PFSK-1 (cell line): Measurements from ENCODE around the gene PRKAG2.

Experiments
- FOXP2 ChIP-seq: optimal IDR thresholded peaks from 2 replicates; pipeline ENCODE3; 2011; ENCODE audit warnings: borderline replicate concordance, control low read depth, inconsistent platforms; ENCODE audit not compliant: insufficient read depth; ENCODE audit errors: extremely low read length, extremely low read depth
- POLR2AphosphoS5 ChIP-seq: IDR thresholded peaks from 2 replicates; pipeline ENCODE4 v1.6.1; 2012; ENCODE audit warnings: low read depth, mild to moderate bottlenecking, control low read depth, low read length, moderate library complexity
- SIN3A ChIP-seq: IDR thresholded peaks from 2 replicates; pipeline ENCODE4 v1.6.1; 2012; ENCODE audit warnings: mild to moderate bottlenecking, low read length, moderate library complexity, borderline replicate concordance; ENCODE audit not compliant: insufficient read depth
- TAF1 ChIP-seq: IDR thresholded peaks from 2 replicates; pipeline ENCODE4 v1.6.1; 2012; ENCODE audit warnings: low read length, control low read depth, borderline replicate concordance; ENCODE audit not compliant: insufficient read depth
- TF ChIP-seq, protein P1 (sequence below), 2 experiments: IDR thresholded peaks; 2 replicates each; pipeline versions ENCODE4 v1.6.1 to v1.8.0; 2011 to 2012; ENCODE audit warnings: low read depth in 2 of 2, low read length in 2 of 2, control low read depth in 1 of 2, inconsistent platforms in 1 of 2, mild to moderate bottlenecking in 1 of 2, moderate library complexity in 1 of 2; ENCODE audit not compliant: insufficient read depth in 1 of 2

Gene PRKAG2

DNA sequence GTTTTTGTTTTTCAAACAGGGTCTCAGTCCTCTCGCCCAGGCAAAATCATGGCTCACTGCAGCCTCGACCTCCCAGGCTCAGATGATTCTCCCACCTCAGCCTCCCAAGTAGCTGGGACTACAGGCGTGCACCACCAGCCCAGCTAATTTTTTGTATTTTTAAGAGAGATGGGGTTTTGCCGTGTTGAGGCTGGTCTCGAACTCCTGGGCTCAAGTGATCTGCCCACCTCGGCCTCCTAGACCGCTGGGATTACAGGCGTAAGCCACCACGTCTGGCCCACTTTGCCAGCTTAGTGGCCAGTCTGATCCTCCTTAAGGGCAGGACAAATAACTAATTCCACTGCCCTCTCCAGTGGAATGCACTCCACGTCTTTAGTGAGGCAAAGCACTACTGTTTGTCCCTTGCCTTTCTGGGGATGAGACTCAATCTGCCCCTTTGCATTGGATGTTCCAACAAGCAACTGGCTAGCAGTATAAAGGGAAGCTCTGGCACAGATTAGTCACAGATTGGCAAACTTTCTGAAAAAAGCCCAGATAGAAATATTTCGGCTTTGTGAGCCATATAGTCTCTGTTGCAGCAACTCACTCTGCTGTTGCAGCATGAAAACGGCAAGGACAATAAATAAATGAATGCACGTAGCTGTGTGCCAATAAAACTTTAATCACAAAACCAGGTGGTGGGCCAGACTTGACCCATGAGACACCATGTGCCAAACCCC lies 213.4 kb downstream of the PRKAG2 start:
- TF ChIP-seq TAF1, result no peak
- no peak for TF ChIP-seq POLR2AphosphoS5

DNA sequence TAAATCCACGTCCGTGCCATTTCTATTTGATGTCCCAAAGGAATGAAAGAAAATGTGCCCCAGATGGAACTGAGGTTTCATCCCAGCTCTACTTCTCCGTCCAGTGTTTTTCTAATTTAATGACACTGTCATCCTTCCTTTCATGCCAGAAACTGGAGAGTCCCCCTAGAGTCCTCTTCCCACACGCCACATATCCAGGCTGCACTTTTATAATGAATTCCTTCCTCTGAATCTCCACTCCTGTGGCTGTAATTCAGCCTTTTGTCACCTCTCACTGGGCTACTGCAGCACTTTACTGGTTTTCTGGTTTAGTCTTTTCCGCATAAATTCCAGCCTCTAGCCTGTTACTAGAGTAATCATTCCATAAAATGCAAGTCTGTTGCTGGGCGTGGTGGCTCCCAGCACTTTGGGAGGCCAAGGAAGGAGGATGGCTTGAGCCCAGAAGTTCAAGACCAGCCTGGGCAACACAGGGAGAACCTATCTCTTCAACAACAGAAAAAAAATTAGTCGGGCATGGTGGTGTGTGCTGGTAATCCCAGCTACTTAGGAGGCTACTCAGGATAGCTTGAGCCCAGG lies 214.6 kb downstream of the PRKAG2 start:
- TF ChIP-seq, protein P1, sequence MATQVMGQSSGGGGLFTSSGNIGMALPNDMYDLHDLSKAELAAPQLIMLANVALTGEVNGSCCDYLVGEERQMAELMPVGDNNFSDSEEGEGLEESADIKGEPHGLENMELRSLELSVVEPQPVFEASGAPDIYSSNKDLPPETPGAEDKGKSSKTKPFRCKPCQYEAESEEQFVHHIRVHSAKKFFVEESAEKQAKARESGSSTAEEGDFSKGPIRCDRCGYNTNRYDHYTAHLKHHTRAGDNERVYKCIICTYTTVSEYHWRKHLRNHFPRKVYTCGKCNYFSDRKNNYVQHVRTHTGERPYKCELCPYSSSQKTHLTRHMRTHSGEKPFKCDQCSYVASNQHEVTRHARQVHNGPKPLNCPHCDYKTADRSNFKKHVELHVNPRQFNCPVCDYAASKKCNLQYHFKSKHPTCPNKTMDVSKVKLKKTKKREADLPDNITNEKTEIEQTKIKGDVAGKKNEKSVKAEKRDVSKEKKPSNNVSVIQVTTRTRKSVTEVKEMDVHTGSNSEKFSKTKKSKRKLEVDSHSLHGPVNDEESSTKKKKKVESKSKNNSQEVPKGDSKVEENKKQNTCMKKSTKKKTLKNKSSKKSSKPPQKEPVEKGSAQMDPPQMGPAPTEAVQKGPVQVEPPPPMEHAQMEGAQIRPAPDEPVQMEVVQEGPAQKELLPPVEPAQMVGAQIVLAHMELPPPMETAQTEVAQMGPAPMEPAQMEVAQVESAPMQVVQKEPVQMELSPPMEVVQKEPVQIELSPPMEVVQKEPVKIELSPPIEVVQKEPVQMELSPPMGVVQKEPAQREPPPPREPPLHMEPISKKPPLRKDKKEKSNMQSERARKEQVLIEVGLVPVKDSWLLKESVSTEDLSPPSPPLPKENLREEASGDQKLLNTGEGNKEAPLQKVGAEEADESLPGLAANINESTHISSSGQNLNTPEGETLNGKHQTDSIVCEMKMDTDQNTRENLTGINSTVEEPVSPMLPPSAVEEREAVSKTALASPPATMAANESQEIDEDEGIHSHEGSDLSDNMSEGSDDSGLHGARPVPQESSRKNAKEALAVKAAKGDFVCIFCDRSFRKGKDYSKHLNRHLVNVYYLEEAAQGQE (IDR thresholded peaks at IDR 0.05; ENCODE audit: insufficient read depth in 1 of 2, low read depth in 2 of 2, low read length in 2 of 2), result no peak
- TF ChIP-seq POLR2AphosphoS5 (no peak), TAF1 (no peak), FOXP2 (no peak), SIN3A (no peak)

DNA sequence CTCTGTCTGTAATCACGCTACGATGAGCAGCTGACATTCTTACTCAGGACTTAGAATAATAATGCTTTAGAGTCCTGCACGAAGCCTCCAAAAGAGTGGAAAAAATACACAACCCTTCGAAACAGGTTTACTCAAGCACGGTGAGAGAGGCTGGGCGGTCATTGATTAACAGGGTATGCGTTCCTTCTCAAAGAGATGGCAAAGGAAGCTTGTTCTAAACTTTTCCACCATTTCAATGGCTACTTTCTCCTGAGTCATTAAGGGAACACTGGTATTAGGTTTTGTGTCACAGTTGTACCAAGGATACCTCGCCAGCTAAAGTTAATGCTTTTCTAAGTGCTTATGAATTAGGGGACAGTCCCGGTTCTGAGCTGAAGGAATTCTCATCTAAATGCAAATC lies 215.3 kb downstream of the PRKAG2 start:
- no peak for TF ChIP-seq TAF1
- no peak for TF ChIP-seq POLR2AphosphoS5
- no peak for TF ChIP-seq SIN3A
- TF ChIP-seq, protein P1 (IDR thresholded peaks at IDR 0.05; ENCODE audit: insufficient read depth in 1 of 2, low read depth in 2 of 2, low read length in 2 of 2), result no peak
- no peak for TF ChIP-seq FOXP2

DNA sequence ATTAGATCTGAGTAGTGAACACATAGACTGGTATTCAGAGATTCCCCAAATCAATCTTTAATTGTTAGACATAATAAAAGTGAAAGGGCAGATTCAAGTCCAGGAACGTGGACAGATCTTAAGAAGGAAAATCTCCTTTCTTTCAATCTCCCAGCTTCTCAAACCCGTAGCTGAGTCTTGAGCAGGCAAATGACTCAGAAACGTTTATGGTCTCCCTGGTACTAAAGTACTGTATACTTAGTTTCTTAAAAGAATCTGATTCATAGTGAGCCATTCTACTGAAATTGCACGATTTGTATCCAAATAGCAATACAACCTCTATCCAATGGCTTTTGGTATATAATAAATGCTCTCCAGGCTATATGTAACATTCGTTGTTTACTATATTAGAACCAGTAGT lies 216.8 kb downstream of the PRKAG2 start:
- no peak for TF ChIP-seq TAF1
- no peak for TF ChIP-seq SIN3A
- TF ChIP-seq POLR2AphosphoS5, result no peak
- no peak for TF ChIP-seq FOXP2
- TF ChIP-seq, protein P1 (IDR thresholded peaks at IDR 0.05; ENCODE audit: insufficient read depth in 1 of 2, low read depth in 2 of 2, low read length in 2 of 2), result no peak

DNA sequence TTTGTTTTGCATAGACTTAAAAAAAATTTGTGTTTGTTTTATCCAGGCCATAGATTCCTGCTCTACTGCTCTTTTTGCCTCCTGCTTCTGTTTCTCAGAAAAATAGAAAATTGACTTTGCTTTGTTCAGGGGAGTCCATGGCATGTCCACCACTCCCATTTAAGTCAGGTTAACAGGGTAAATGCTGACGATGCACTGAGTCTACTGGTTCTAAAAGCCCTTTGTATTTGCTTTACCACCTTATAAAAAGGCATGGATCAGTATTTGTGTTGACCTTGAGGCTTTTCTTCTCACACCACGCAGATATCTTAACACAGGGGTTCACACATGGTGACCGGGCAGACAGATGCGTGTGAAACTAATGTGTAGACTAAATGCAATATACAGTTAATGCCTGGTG lies 217.7 kb downstream of the PRKAG2 start:
- TF ChIP-seq TAF1 (no peak), SIN3A (no peak), POLR2AphosphoS5 (no peak), FOXP2 (no peak)
- TF ChIP-seq, protein P1 (IDR thresholded peaks at IDR 0.05; ENCODE audit: insufficient read depth in 1 of 2, low read depth in 2 of 2, low read length in 2 of 2), result no peak
